HG02870 (cell line): ENCODE measurements around the gene DOCK1.
"Not testable (repeated sequence)": the region's sequence is repeated elsewhere in the genome, so short reads cannot be mapped to it uniquely, and the experiment has no call there.

Source experiments
- ATAC-seq: cut with Tn5 transposase; IDR thresholded peaks from one replicate; pipeline ENCODE4 v1.9.1; 2021; ENCODE audit warnings: mild to moderate bottlenecking, moderate library complexity; ENCODE audit not compliant: unreplicated experiment

DOCK1 gene

DNA sequence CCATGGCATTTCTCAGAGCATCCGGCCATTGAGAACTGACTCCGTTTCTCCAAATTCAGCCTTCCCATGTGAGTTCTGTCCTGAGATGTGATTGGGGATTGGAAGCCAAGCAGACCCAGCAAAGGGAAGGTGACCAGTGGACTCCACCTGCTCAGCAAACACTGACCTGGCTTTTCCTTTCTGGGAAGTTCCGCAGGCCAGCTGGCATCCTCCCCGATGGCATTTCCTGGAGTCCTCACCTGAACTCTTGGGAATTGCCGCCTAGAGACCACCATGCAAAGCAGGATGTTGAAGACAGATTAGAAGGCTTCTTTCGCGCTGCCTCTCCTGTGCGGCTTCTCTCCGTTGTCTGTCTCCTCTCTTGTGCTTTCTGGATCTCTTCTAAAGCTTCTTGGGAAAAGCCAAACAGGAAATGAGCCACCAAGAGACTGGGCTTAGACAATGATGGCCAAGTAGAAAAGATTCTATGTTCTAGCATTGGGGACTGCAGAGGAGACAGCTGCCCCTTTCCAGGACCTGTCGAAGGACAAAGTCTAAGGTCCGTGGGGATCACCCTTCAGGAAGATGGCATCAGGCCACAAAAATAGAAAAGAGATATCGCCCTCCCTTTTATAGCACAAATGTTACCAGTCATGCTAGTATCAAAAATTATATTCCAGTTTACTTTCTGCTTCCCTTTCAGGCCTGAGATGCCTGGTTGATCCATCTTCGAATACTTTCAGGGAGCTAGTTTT lies 394.9 kb downstream of the DOCK1 start:
- no peak for ATAC-seq

DNA sequence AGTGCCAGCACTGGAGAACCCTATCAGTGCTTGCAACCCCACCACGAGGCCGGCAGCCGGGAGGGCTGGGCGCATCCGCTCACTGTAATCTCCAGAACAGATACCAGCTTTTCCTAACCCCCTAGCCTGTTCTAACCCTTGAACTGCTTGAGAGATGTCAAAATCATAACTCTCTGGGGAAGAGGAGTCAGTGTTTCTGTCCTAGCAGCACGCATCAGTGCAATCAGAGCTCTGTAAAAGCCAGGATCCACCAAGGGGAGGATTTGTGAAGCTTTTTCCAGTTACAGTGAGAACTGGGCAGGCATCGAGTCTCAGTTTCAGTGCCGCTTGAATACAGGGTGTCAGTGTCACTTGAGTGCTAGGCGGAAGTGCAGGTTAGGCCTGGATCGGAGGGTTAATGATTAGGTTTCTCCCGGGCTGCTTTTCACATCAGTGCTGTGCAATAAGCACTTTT lies 395.7 kb downstream of the DOCK1 start:
- ATAC-seq, result no peak

- no peak for ATAC-seq
Observed at GRCh38 chr10:127302343-127302742, 397.1 kb downstream of the DOCK1 start.

DNA sequence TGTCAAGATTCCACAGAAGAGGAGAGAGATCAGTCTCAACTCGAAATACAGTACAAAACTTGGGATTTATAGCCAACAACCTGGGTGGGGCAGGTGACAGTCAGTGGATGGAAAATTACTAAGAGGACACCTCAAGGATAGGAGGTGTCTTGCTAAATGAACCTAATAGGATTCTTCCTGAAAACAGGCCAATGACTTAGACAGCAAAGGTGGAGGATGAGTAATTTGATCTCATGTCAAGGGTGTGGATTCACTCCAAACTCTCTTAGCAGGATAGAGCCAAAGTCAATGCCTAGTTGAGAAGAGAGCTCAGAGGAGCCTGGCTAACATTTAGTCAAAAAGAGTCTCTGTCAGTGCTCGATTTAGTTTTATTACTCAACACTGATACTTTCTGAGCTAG lies 397.9 kb downstream of the DOCK1 start:
- ATAC-seq, result no peak

DNA sequence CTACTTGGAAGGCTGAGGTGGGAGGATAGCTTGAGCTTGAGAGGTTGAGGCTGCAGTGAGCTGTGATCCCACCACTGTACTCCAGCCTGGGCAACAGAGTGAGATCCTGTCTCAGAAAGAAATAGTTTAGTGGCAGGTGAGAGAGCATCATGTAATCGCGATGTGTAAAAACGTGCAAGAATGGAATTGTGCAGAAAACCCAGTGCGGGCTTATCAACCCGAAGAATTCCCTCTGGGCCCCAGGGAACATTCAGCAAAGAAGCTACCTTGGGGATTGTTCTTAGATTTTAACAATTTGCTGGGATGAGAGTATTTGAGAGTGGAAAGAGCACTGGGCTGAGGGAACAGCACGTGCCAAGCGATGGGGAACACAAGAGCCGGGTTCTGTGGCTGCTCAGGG lies 398.5 kb downstream of the DOCK1 start:
- ATAC-seq, result no peak

- ATAC-seq, result no peak
Observed at GRCh38 chr10:127306479-127306878, 401.3 kb downstream of the DOCK1 start.

GRCh38 chr10:127307338-127307737 lies 402.1 kb downstream of the DOCK1 start:
- ATAC-seq, result no peak

- ATAC-seq, result no peak
Observed at GRCh38 chr10:127308031-127308430, 402.8 kb downstream of the DOCK1 start.

- ATAC-seq, result not testable (repeated sequence)
Observed at GRCh38 chr10:127309619-127310018, 404.4 kb downstream of the DOCK1 start.

- ATAC-seq, result no peak
Observed at GRCh38 chr10:127310430-127310829, 405.2 kb downstream of the DOCK1 start.

- no peak for ATAC-seq
Observed at GRCh38 chr10:127310923-127311322, 405.7 kb downstream of the DOCK1 start.

DNA sequence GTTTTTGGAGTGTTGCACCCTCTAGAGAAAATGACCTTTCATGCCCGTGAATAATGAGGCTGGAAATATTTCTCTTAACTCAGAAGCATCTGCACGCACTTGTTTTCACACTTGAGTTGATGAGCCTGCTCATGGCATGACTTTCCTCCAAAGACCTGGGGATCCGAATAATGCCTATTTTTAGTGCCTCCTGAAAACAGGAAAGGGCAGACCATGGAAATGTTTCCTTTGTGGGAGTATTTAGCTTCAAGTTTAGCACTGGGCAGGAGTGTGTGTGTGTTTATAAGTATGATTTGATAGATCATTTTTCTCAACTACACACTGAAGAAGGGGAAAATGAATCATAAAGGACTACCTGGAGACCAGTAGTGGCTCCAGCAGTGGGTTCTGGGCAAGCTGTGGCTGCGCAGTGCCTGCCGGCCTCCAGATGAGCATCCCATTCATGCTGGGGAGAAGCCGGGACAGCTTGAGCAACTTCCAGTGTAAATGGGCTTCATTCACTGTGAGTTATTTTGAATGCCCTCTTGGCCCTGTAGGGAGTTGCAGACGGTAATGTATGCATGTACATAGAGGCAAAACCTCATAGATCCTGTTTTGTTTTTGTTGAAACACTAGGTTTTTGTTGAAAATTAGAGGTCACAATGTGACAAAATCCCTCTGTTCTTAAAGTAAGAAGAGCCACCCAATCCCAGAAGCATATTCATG lies 408.9 kb downstream of the DOCK1 start:
- ATAC-seq, result no peak

DNA sequence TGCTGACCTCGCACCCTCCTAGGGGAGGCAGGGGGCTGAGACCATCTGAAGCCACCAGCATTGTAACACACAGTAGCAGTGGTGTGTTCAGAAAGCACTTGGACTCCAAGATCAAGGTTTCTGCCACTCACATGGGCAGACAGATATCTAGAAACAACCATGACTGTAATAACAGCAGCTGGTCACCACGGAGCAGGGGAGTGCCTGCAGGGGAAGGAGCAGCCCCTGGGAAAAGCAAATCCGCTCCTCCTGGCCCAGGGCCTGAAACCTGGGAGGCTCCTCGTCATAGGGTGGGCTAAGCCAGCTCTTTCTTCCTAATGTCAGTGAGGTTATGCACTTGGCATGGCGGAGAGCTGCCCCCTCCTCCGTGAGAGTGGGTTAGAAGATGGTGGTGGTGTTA lies 409.6 kb downstream of the DOCK1 start:
- ATAC-seq, result no peak

DNA sequence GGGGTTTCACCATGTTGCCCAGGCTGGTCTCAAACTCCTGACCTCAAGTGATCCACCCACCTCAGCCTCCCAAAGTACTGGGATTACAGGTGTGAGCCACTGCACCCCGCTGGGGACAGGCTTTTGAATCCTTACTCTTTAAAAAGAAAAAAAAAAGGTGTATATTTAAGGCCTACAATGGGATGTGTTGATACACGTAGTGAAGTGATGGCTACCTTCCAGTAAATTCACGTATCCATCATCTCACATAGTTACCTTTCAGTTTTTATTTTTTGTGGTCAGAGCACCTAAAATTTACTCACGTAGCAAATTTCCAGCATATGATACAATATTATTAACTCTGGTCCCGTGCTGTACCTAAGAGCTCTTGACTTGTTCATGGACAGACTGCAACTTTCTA lies 410.7 kb downstream of the DOCK1 start:
- no peak for ATAC-seq

DNA sequence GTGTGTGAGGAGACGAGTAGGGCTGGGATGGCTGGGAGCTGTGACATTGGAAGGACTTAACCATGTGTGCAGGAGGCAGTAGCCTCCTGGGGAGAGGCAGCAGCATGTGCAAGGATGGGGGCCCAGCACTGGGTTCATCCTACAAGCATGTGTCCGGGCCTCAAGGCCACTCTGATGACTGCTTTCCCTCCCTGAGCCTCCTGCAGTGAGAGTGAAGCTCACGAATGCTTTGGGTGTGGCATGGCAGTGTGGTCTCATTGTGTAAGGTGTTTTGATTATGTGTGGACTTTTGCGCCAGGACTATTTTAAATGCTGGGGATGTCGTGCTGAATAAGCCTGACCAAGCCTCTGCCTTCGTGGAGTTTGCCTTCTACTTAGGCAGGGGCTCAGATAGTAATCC lies 413.2 kb downstream of the DOCK1 start:
- ATAC-seq, result no peak

DNA sequence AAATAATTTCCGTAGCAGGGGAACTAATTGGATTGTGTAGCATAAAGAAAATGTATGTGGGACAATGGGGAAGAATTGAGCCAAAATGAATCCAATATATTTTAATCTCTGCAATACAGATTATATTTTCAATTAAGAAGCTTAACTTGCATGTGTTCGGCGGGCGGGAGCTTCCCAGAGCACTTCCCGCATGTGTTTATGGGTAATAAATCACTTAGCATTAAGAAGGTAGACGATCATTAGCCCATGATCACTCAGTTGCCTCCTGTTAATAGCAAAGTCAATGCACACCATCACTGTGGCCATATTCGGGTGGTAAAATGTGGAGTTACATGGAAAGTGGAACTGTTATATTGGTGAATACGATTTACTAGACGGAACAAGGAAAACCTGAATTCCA lies 414.0 kb downstream of the DOCK1 start:
- ATAC-seq, result no peak

- ATAC-seq, result no peak
Observed at GRCh38 chr10:127319691-127320090, 414.5 kb downstream of the DOCK1 start.

GRCh38 chr10:127320176-127320575 lies 414.9 kb downstream of the DOCK1 start:
- ATAC-seq, result no peak

GRCh38 chr10:127322286-127322685 lies 417.1 kb downstream of the DOCK1 start:
- ATAC-seq, result no peak

DNA sequence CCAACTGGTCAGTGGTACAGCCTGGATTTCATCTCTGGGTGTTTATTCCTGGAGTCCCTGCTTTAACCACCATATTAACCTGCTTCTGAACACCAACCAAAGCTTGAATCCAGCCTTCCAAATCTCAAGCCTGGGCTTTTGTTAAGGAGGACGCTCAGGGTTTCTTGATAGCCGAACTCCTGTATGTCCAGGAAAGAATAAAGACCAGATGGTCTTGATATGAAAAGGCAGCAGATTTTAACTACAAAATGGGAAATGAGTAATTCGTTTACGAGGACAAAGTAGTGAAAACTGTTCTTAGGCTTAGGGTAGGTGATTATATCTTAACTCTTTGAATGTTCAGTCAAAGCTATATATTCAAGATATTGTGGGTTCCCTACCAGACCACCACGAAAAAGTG lies 420.3 kb downstream of the DOCK1 start:
- no peak for ATAC-seq

DNA sequence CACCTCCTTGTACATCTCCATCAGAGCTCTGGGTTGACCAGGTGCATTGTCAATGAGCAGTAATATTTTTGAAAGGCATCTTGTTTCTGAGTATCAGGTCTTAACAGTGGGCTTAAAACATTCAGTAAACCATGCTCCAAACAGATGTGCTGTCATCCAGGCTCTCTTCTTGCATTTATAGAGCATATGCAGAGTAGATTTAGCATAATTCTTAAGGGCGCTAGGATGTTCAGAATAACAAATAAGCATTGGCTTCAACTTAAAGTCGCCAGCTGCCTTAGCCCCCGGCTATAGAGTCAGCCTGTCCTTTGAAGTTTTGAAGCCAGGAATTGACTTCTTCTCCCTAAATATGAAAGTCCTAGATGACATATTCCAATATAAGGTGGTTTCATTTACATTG lies 421.7 kb downstream of the DOCK1 start:
- ATAC-seq, result no peak

DNA sequence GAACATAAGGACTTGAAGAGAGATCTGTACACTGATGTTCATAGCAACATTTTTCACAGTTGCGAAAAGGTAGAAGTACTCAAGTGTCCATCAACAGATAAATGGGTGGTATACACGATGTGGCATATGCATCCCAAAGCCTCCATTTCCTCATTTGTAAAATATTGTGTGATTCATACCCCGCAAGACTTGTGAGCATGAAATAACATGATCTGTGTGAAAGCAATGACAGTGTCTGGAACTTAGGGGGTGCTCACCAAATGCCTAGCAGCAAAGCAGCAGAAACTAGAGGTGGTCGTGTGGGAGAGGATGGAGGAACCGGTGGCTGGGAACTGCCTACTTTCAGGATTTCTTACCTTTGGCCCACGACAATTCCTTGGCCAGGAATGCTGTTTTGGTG lies 426.5 kb downstream of the DOCK1 start:
- ATAC-seq, result no peak

DNA sequence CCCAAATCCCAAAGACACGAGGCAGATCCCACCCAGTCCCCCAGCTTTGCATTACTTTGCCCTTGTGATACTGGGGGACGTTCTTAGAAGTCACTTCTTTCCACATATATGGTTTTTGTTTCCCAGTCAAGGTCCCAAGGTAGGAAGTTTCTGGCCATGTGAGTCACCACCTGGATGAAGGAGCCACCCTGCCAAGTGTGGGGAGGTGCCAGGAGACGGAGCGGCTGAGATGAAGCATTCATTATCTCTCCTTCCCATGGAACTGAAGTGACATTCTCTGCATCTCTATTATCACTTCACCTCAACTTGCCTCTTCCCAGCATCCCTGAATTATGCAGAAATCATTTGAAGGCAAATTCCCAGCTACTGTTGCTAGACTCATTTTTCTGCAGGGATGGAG lies 427.4 kb downstream of the DOCK1 start:
- no peak for ATAC-seq
